CD8-positive, alpha-beta memory T cell (primary cell): ENCODE measurements around the gene COMMD6. TPM values are rescaled to one million over a fixed set of nuclear protein-coding genes. Genes with fewer than 3 reads are reported as not detected.
A peak's percentile ranks its signal among the peaks of the same experiment; 100 is the strongest.

Source experiments
- CTCF ChIA-PET: fragments of 350-600 bp; sonication (Branson Sonifier 250); formaldehyde crosslinking; loops from one replicate; lab custom pipeline; 2021; ENCODE audit warnings: antibody characterized with exemption; lab: Charles Lee
- POLR2A ChIA-PET: fragments of 350-600 bp; sonication (Branson Sonifier 250); formaldehyde crosslinking; loops from one replicate; lab custom pipeline; 2021; ENCODE audit warnings: antibody characterized with exemption; lab: Charles Lee
- DNase-seq, 5 donors: peaks; one replicate each; pipeline versions ENCODE4 v3.0.0 to v3.0.0-alpha.2; 2020 to 2022; ENCODE audit warnings: mixed read lengths in 1 of 5
- H3K27ac ChIP-seq: one replicate; pipeline ENCODE4 v1.7.0; 2013; ENCODE audit warnings: low read depth, mild to moderate bottlenecking, low read length, moderate library complexity
- H3K27me3 ChIP-seq: 2 replicates; pipeline ENCODE4 v1.7.0; 2013; ENCODE audit warnings: low read length, mild to moderate bottlenecking; ENCODE audit not compliant: insufficient read depth, poor library complexity, severe bottlenecking
- H3K36me3 ChIP-seq: 2 replicates; pipeline ENCODE4 v1.7.0; 2013; ENCODE audit warnings: mild to moderate bottlenecking, low read length, moderate library complexity; ENCODE audit not compliant: insufficient read depth
- H3K4me1 ChIP-seq: 2 replicates; pipeline ENCODE4 v1.7.0; 2013; ENCODE audit warnings: mild to moderate bottlenecking, low read length, moderate library complexity; ENCODE audit not compliant: insufficient read depth
- H3K4me3 ChIP-seq: 2 replicates; pipeline ENCODE4 v1.7.0; 2013; ENCODE audit warnings: mild to moderate bottlenecking, low read length
- H3K9me3 ChIP-seq: 2 replicates; pipeline ENCODE4 v1.7.0; 2013; ENCODE audit warnings: mild to moderate bottlenecking, low read length
- H3K27ac Mint-ChIP-seq, 8 donors: one replicate each; pipeline ENCODE4 v1.8.0; 2020 to 2021; ENCODE audit warnings: mixed read lengths in 8 of 8, mild to moderate bottlenecking in 6 of 8, inconsistent platforms in 3 of 8, moderate library complexity in 3 of 8
- H3K27me3 Mint-ChIP-seq, 2 donors: one replicate each; pipeline ENCODE4 v1.8.0; 2020 to 2021; ENCODE audit warnings: mixed read lengths in 2 of 2, mild to moderate bottlenecking in 1 of 2, moderate library complexity in 1 of 2
- H3K36me3 Mint-ChIP-seq, 3 donors: one replicate each; pipeline ENCODE4 v1.8.0; 2020 to 2021; ENCODE audit warnings: mixed read lengths in 3 of 3, inconsistent platforms in 1 of 3, mild to moderate bottlenecking in 1 of 3
- H3K4me1 Mint-ChIP-seq, 3 donors: one replicate each; pipeline ENCODE4 v1.8.0; 2020 to 2021; ENCODE audit warnings: mixed read lengths in 3 of 3, inconsistent platforms in 1 of 3, mild to moderate bottlenecking in 1 of 3
- H3K4me3 Mint-ChIP-seq, 7 donors: one replicate each; pipeline ENCODE4 v1.8.0; 2020 to 2021; ENCODE audit warnings: mixed read lengths in 7 of 7, mild to moderate bottlenecking in 6 of 7, moderate library complexity in 4 of 7, inconsistent platforms in 2 of 7
- H3K9me3 Mint-ChIP-seq, 5 donors: one replicate each; pipeline ENCODE4 v1.8.0; 2020 to 2022; ENCODE audit warnings: mixed read lengths in 5 of 5, mild to moderate bottlenecking in 3 of 5, moderate library complexity in 2 of 5, inconsistent platforms in 1 of 5
- polyA plus RNA-seq: library from polyadenylated mRNA; unstranded; fragments of 300-500 nt; fragmentation: Illumina TruSeq; gene quantifications from one replicate; pipeline ENCODE4 v1.2.3, GENCODE V29; 2021
- total RNA-seq, 2 experiments: library from RNA; stranded (reverse); gene quantifications; one replicate each; pipeline ENCODE4 v1.2.3, GENCODE V29; 2021

Gene COMMD6
- total and polyA plus RNA-seq, 3 experiments from 2014 or later: 107 to 573 (median 125) TPM

DNA sequence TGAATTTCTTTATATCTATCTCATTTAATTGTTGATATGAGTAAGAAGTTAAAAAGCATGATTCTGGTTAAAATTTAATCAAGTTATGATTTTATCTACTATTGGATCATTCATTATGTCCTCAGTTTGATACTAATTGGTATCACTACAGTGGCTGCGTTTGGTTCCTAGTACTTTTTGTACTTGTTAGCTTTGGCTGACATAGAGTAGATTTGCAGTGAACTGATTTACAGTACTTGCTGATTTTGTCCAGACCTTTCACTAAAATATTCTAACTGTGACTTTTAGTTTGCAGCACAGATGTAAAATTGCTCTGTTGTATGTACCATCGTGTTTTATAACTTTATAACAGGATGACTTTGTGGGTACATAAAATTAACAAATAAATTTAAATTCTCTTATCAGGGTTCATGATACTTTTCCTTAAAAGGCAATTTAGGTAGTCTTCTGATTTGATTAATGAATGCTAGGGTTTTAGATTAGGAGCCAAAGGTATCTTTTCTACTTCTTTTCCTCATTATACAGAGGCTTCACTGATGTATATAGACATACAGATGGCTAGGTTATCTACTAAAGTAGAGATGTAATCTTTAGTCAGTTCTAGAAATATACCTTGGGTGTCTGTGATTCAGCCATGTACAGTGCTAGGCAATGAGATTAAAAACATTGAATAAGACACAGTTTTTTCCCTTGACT lies 20.7 kb upstream of the COMMD6 start:
- Mint-ChIP-seq H3K4me3 (no peak overlapping the region), H3K36me3 (peaks cover 3 to 35% (median 15%) of the 10 kb centered on the region in 3 donors), H3K9me3 (no peaks in the 10 kb centered on the region), H3K4me1 (peaks cover 41 to 59% (median 50%) of the 10 kb centered on the region in 3 donors), H3K27me3 (no peaks in the 10 kb centered on the region), H3K27ac (no peak overlapping the region)
- no peak for DNase-seq
- Histone ChIP-seq H3K27me3 (no peaks in the 10 kb centered on the region), H3K9me3 (no peaks in the 10 kb centered on the region), H3K36me3 (peaks cover 12% of the 10 kb centered on the region), H3K27ac (no peak overlapping the region), H3K4me3 (no peak overlapping the region), H3K4me1 (peaks cover 6% of the 10 kb centered on the region)
- POLR2A ChIA-PET: no interaction called here
- CTCF ChIA-PET: no interaction called here

DNA sequence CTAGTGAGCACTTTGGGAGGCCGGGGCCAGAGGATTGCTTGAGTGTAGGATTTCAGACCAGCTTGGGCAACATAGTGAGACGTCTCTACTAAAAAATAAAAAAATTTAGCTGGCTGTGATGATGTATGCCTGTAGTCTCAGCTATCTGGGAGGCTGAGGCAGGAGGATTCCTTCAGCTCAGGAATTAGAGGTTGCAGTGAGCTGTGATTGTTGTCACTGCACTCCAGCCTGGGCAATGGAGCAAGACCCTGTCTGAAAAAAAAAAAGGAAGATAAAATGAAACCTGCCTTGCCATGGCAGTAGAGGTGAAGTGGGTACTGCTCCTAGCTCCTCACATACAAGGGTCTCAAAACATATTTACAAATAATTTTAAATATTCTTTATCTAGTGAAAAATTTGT lies 19.3 kb upstream of the COMMD6 start:
- Mint-ChIP-seq H3K9me3 (no peaks in the 10 kb centered on the region), H3K27ac (peak overlapping the region in 1 of 8 donors; percentile 48), H3K4me3 (no peak overlapping the region), H3K36me3 (peaks cover 3 to 31% (median 15%) of the 10 kb centered on the region in 3 donors), H3K27me3 (no peaks in the 10 kb centered on the region), H3K4me1 (peaks cover 45 to 70% (median 59%) of the 10 kb centered on the region in 3 donors)
- peaks cover 6% of the 10 kb centered on the region for H3K4me1 ChIP-seq
- no peak overlapping the region for H3K4me3 ChIP-seq
- H3K27ac ChIP-seq: no peak overlapping the region
- H3K9me3 ChIP-seq: no peaks in the 10 kb centered on the region
- peaks cover 12% of the 10 kb centered on the region for H3K36me3 ChIP-seq
- CTCF ChIA-PET: no interaction called here
- H3K27me3 ChIP-seq: no peaks in the 10 kb centered on the region
- POLR2A ChIA-PET: no interaction called here
- DNase-seq: no peak

DNA sequence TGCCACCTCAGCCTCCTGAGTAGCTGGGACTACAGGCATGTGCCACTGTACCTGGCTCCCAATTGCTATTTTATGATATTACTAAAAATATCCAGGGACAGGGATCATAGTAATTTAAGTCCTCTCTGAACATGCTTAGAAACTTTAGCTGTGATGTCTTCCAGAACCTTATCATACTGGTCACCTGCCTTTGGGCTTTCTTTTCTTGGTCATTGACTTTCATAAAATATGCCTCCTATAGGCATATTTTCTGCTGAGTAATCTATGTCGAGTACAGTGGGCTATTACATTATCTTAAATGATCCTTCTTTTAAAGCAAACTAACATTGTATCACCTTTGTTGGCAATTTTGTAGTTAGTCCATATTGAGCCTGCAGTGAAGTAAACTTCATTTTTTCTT lies 18.2 kb upstream of the COMMD6 start:
- no peak overlapping the region for H3K27ac Mint-ChIP-seq
- DNase-seq: no peak
- ChIA-PET CTCF (no interaction called here), POLR2A (no interaction called here)
- peaks cover 3 to 29% (median 15%) of the 10 kb centered on the region in 3 donors for H3K36me3 Mint-ChIP-seq
- peaks cover 51 to 80% (median 70%) of the 10 kb centered on the region in 3 donors for H3K4me1 Mint-ChIP-seq
- H3K9me3 Mint-ChIP-seq: no peaks in the 10 kb centered on the region
- H3K4me3 ChIP-seq: no peak overlapping the region
- H3K9me3 ChIP-seq: no peaks in the 10 kb centered on the region
- peaks cover 11% of the 10 kb centered on the region for H3K36me3 ChIP-seq
- H3K27me3 Mint-ChIP-seq: no peaks in the 10 kb centered on the region
- no peaks in the 10 kb centered on the region for H3K27me3 ChIP-seq
- no peak overlapping the region for H3K27ac ChIP-seq
- H3K4me1 ChIP-seq: peaks cover 9% of the 10 kb centered on the region
- H3K4me3 Mint-ChIP-seq: no peak overlapping the region

DNA sequence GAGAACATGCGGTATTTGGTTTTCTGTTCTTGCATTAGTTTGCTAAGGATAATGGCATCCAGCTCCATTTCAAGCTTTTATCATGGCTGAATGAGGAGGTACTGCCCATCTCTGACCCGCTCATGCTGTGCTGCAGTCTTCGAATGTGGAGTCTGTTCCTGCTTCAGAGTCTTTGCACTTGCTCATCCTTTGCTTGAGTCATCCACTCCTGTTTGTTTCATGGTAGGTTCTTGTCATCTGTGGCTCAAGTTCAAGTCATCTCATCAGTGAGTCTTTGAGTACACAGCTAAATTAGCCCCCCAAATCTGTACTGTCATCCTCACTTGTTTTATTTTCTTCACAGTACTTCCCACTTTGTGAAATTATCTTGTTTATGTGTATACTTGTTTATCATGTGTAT lies 17.3 kb upstream of the COMMD6 start:
- ChIA-PET CTCF (no interaction called here), POLR2A (no interaction called here)
- H3K4me1 ChIP-seq: peaks cover 17% of the 10 kb centered on the region
- peaks cover 3 to 29% (median 15%) of the 10 kb centered on the region in 3 donors for H3K36me3 Mint-ChIP-seq
- H3K27ac ChIP-seq: no peak overlapping the region
- peaks cover 5% of the 10 kb centered on the region for H3K36me3 ChIP-seq
- H3K9me3 ChIP-seq: no peaks in the 10 kb centered on the region
- no peak overlapping the region for H3K27ac Mint-ChIP-seq
- H3K27me3 ChIP-seq: no peaks in the 10 kb centered on the region
- H3K4me3 ChIP-seq: no peak overlapping the region
- H3K9me3 Mint-ChIP-seq: no peaks in the 10 kb centered on the region
- DNase-seq: no peak
- peaks cover 56 to 83% (median 75%) of the 10 kb centered on the region in 3 donors for H3K4me1 Mint-ChIP-seq
- H3K27me3 Mint-ChIP-seq: no peaks in the 10 kb centered on the region
- H3K4me3 Mint-ChIP-seq: no peak overlapping the region

DNA sequence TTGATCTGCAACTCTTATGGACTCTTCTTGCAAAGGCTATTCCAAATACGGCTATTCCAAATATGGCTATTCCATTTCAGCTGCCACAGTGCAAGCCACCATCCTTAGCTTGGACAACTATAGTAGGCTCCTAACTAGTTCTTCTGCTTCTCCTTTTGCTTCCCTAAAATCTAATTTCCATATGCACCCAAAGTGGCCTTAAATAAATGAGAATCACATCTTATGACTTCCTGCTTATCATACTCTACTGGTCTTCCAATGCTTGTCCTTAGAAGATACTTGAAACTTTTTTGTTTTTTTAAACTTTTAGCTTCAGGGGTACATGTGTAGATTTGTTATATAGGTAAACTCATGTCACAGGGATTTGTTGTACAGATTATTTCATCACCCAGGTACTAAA lies 16.8 kb upstream of the COMMD6 start:
- Histone ChIP-seq H3K4me1 (peaks cover 17% of the 10 kb centered on the region), H3K36me3 (peaks cover 5% of the 10 kb centered on the region), H3K27me3 (no peaks in the 10 kb centered on the region), H3K27ac (no peak overlapping the region), H3K9me3 (no peaks in the 10 kb centered on the region), H3K4me3 (no peak overlapping the region)
- H3K4me3 Mint-ChIP-seq: no peak overlapping the region
- ChIA-PET POLR2A (no interaction called here), CTCF (no interaction called here)
- no peak overlapping the region for H3K27ac Mint-ChIP-seq
- DNase-seq: no peak
- H3K36me3 Mint-ChIP-seq: peaks cover 3 to 30% (median 15%) of the 10 kb centered on the region in 3 donors
- peaks cover 52 to 83% (median 71%) of the 10 kb centered on the region in 3 donors for H3K4me1 Mint-ChIP-seq
- no peaks in the 10 kb centered on the region for H3K9me3 Mint-ChIP-seq
- no peaks in the 10 kb centered on the region for H3K27me3 Mint-ChIP-seq

DNA sequence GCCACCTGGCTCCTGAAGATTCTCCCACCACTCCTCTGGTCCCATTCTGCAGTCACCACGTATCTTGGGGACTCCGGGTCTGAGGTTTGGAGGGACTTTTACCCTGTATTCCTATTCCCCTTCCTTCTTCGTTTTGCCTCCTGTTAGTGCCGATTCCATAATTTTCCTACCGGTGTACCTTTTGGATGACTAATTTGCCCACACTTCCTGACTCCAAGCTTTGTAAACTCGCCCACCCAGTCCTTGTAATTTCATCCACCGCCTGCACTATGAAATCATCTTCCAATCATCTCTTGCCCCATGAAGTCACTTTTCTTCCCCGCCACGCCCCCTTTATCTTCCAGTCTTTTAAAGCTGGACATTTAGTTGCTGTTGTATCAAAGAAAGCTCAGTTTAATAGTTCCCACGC lies 12.5 kb upstream of the COMMD6 start:
- peaks cover 16% of the 10 kb centered on the region for H3K4me1 ChIP-seq
- peak in 1 of 5 donors; percentile 12 for DNase-seq
- H3K4me3 Mint-ChIP-seq: peak overlapping the region; percentile 90 to 98 (median 96)
- no peaks in the 10 kb centered on the region for H3K27me3 Mint-ChIP-seq
- peaks cover 40 to 57% (median 54%) of the 10 kb centered on the region in 3 donors for H3K4me1 Mint-ChIP-seq
- H3K9me3 Mint-ChIP-seq: no peaks in the 10 kb centered on the region
- ChIA-PET CTCF (interaction anchor here (0.6 to 1.4 kb wide), 3 partner anchors 12 to 180 kb away, joined by 3 read pairs; partner anchors contain the start of genes COMMD6 and LMO7), POLR2A (no interaction called here)
- H3K36me3 Mint-ChIP-seq: peaks cover 0 to 25% (median 13%) of the 10 kb centered on the region in 3 donors
- H3K27me3 ChIP-seq: no peaks in the 10 kb centered on the region
- peak overlapping the region; percentile 79 to 99 (median 96) for H3K27ac Mint-ChIP-seq
- peak overlapping the region; percentile 82 for H3K27ac ChIP-seq
- peak overlapping the region; percentile 79 for H3K4me3 ChIP-seq
- H3K9me3 ChIP-seq: no peaks in the 10 kb centered on the region
- H3K36me3 ChIP-seq: peaks cover 5% of the 10 kb centered on the region

DNA sequence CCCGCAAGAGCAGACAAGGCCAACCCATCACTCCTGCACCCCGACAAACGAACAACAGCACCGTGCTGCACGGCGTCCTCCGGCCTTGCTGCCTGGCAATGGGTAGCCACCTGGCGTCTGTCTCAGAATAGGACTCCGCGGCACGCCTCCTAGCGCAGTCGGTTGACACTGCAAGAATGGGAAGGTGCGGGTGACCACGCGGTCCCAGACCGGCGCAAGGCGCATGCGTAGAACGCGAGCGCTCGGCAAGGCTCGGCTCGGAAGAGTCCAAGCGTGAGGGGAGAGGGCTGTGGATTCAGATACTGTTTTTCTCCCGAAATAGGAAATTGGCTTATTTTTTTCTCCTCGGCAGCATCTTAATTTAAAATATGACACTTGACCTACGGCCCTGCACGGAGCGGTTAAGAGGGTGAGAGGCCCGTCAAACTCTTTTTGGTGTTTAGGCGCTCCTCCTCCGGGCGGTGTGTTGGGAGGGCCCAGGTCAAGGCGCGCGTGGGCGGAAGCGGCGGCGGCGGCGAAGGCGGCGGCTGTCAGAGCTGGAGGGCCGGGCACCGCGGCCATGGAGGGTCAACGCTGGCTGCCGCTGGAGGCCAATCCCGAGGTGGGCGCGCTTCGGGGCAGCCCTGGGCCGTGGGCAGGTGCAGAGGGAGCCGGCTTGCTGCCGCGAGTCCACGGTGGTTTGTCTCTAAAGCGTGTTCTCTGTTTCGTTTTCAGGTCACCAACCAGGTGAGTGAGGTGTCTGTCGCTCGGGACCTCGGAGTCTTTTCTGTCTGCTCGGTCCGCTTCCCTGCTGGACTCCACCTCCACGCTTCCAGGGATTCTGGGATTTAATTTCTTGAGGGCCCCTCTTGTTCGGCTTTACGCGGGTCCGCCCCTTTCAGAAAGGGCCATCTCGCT lies 11.9 kb upstream of the COMMD6 start, which contains the start of gene UCHL3:
Gene UCHL3 (plus strand): TSS at position 530 of the 897 bp plus-strand sequence. CDS start 30 bp downstream, at position 560.
- ChIA-PET CTCF (interaction anchor here (0.6 to 1.4 kb wide), 3 partner anchors 11 to 179 kb away, joined by 3 read pairs; partner anchors contain the start of genes COMMD6 and LMO7), POLR2A (no interaction called here)
- H3K36me3 Mint-ChIP-seq: peaks cover 0 to 19% (median 7%) of the 10 kb centered on the region in 3 donors
- H3K36me3 ChIP-seq: no peaks in the 10 kb centered on the region
- DNase-seq: peak; percentile 96 to 98 (median 96)
- no peaks in the 10 kb centered on the region for H3K27me3 Mint-ChIP-seq
- peak within 1 kb of the TSS; percentile 82 for H3K27ac ChIP-seq
- peak within 1 kb of the TSS; percentile 79 for H3K4me3 ChIP-seq
- peak within 1 kb of the TSS; percentile 79 to 99 (median 98) for H3K27ac Mint-ChIP-seq
- H3K4me1 ChIP-seq: peaks cover 16% of the 10 kb centered on the region
- H3K27me3 ChIP-seq: no peaks in the 10 kb centered on the region
- peaks cover 36 to 51% (median 47%) of the 10 kb centered on the region in 3 donors for H3K4me1 Mint-ChIP-seq
- H3K4me3 Mint-ChIP-seq: peak within 1 kb of the TSS; percentile 90 to 98 (median 96)
- no peaks in the 10 kb centered on the region for H3K9me3 Mint-ChIP-seq
- no peaks in the 10 kb centered on the region for H3K9me3 ChIP-seq
